Tibial nerve (tissue), 4 donors: Measurements from ENCODE around the gene SUSD4. TPM values are rescaled to one million over a fixed set of nuclear protein-coding genes. Genes with fewer than 3 reads are reported as not detected.

ENCODE experiments used
- DNase-seq, 2 donors: peaks; one replicate each; pipeline ENCODE4 v3.0.0-alpha.2; 2019; ENCODE audit warnings: low spot score in 2 of 2
- H3K27ac ChIP-seq, 4 donors: fragments of 200-600 bp; sonication (generic) in 3 of 4; one replicate each; pipeline ENCODE4 v1.5.1; 2017 to 2019; ENCODE audit warnings: mild to moderate bottlenecking in 1 of 4
- H3K27me3 ChIP-seq, 2 donors: fragments of 200-600 bp; sonication (generic) in 1 of 2; one replicate each; pipeline versions ENCODE4 v1.5.1 to v1.6.0; 2017 to 2019
- H3K36me3 ChIP-seq, 3 donors: fragments of 200-600 bp; sonication (generic); one replicate each; pipeline ENCODE4 v1.5.1; 2018 to 2019
- H3K4me1 ChIP-seq, 4 donors: fragments of 200-600 bp; sonication (generic) in 3 of 4; one replicate each; pipeline ENCODE4 v1.5.1; 2017 to 2019
- H3K4me3 ChIP-seq, 4 donors: fragments of 200-600 bp; sonication (generic) in 3 of 4; one replicate each; pipeline ENCODE4 v1.5.1; 2017 to 2019; ENCODE audit warnings: mild to moderate bottlenecking in 1 of 4, moderate library complexity in 1 of 4
- H3K9me3 ChIP-seq, 4 donors: fragments of 200-600 bp; sonication (generic) in 3 of 4; one replicate each; pipeline ENCODE4 v1.5.1; 2017 to 2019
- CTCF ChIP-seq, 5 experiments: fragments of 200-600 bp in 3 of 5; fragments of 450-650 bp in 2 of 5; sonication (generic) in 3 of 5; IDR thresholded peaks; one replicate each; pipeline ENCODE4 v1.5.1; 2016 to 2019; ENCODE audit warnings: antibody characterized with exemption in 5 of 5, mild to moderate bottlenecking in 3 of 5, moderate library complexity in 2 of 5
- EP300 ChIP-seq, 2 donors: sonication (generic); formaldehyde crosslinking; IDR thresholded peaks; one replicate each; pipeline ENCODE4 v1.6.1; 2017; ENCODE audit warnings: antibody characterized with exemption in 2 of 2, mild to moderate bottlenecking in 1 of 2
- POLR2A ChIP-seq, 2 donors: fragments of 450-650 bp; IDR thresholded peaks; one replicate each; pipeline ENCODE4 v1.6.1; 2017; ENCODE audit warnings: antibody characterized with exemption in 2 of 2, mild to moderate bottlenecking in 2 of 2, moderate library complexity in 2 of 2
- WGBS, 2 donors: methylation state at CpG; one replicate each; pipeline ENCODE4 v1.1.5; 2018; 5-methylcytosine and 5-hydroxymethylcytosine counted together
- total RNA-seq, 4 donors: library from RNA; depleted of rRNA; stranded (reverse); fragments of >200 nt; gene quantifications; one replicate each; pipeline ENCODE4 v1.1.0, GENCODE V29; 2016

The SUSD4 gene
- total RNA-seq, 4 donors from 2014 or later: not detected

- no peak overlapping the region for H3K27ac ChIP-seq
- no peaks in the 10 kb centered on the region for H3K9me3 ChIP-seq
- H3K27me3 ChIP-seq: no peaks in the 10 kb centered on the region
- no peak for DNase-seq
- no peak overlapping the region for H3K4me3 ChIP-seq
- no peaks in the 10 kb centered on the region for H3K36me3 ChIP-seq
- no peaks in the 10 kb centered on the region for H3K4me1 ChIP-seq
- WGBS, 2 donors: 87 to 89% methylated on average over 3 of the region's 3 CpGs
- TF ChIP-seq POLR2A (IDR thresholded peaks at IDR 0.05) (no peak), EP300 (IDR thresholded peaks at IDR 0.05) (no peak), CTCF (IDR thresholded peaks at IDR 0.05) (no peak)
These were observed 113.9 kb downstream of the SUSD4 start for GRCh38 chr1:223249854-223250631.

GRCh38 chr1:223248770-223249140, 115.2 kb downstream of the SUSD4 start:
- H3K36me3 ChIP-seq: no peaks in the 10 kb centered on the region
- TF ChIP-seq CTCF (IDR thresholded peaks at IDR 0.05) (no peak), POLR2A (IDR thresholded peaks at IDR 0.05) (no peak), EP300 (IDR thresholded peaks at IDR 0.05) (no peak)
- 88 to 89% methylated on average over 6 of the region's 6 CpGs for WGBS, 2 donors
- no peak overlapping the region for H3K4me3 ChIP-seq
- DNase-seq: no peak
- H3K27ac ChIP-seq: no peak overlapping the region
- H3K9me3 ChIP-seq: no peaks in the 10 kb centered on the region
- no peaks in the 10 kb centered on the region for H3K27me3 ChIP-seq
- no peaks in the 10 kb centered on the region for H3K4me1 ChIP-seq

- no peak for DNase-seq
- Histone ChIP-seq H3K4me1 (no peaks in the 10 kb centered on the region), H3K4me3 (no peak overlapping the region), H3K27ac (no peak overlapping the region), H3K27me3 (no peaks in the 10 kb centered on the region), H3K9me3 (no peaks in the 10 kb centered on the region), H3K36me3 (no peaks in the 10 kb centered on the region)
- TF ChIP-seq CTCF (IDR thresholded peaks at IDR 0.05) (no peak), POLR2A (IDR thresholded peaks at IDR 0.05) (no peak), EP300 (IDR thresholded peaks at IDR 0.05) (no peak)
- WGBS, 2 donors: 75 to 87% methylated on average over 6 of the region's 6 CpGs
These were observed 115.8 kb downstream of the SUSD4 start for GRCh38 chr1:223248001-223248769.

GRCh38 chr1:223246476-223247112, 117.4 kb downstream of the SUSD4 start:
- no peaks in the 10 kb centered on the region for H3K4me1 ChIP-seq
- H3K9me3 ChIP-seq: no peaks in the 10 kb centered on the region
- H3K27ac ChIP-seq: no peak overlapping the region
- no peak overlapping the region for H3K4me3 ChIP-seq
- no peaks in the 10 kb centered on the region for H3K27me3 ChIP-seq
- no peak for DNase-seq
- no peak for TF ChIP-seq EP300 (IDR thresholded peaks at IDR 0.05)
- TF ChIP-seq POLR2A (IDR thresholded peaks at IDR 0.05): no peak
- TF ChIP-seq CTCF (IDR thresholded peaks at IDR 0.05): no peak
- no peaks in the 10 kb centered on the region for H3K36me3 ChIP-seq
- WGBS, 2 donors: 70 to 72% methylated on average over 5 of the region's 5 CpGs

- no peaks in the 10 kb centered on the region for H3K27me3 ChIP-seq
- no peaks in the 10 kb centered on the region for H3K36me3 ChIP-seq
- DNase-seq: no peak
- H3K9me3 ChIP-seq: no peaks in the 10 kb centered on the region
- H3K4me3 ChIP-seq: no peak overlapping the region
- no peaks in the 10 kb centered on the region for H3K4me1 ChIP-seq
- TF ChIP-seq EP300 (IDR thresholded peaks at IDR 0.05) (no peak), POLR2A (IDR thresholded peaks at IDR 0.05) (no peak)
- 94% methylated on average over 7 of the region's 7 CpGs for WGBS, 2 donors
- no peak overlapping the region for H3K27ac ChIP-seq
These were observed 118.0 kb downstream of the SUSD4 start for GRCh38 chr1:223245983-223246382.
